DND-41 (cell line): ENCODE data around the gene TFDP2.

Experiments
- ATAC-seq: fragments of 200-7000 bp; cut with Tn5 transposase; 3 replicates; pipeline ENCODE4 v1.9.1; 2021; ENCODE audit warnings: low read depth; ENCODE audit not compliant: insufficient read depth
- DNase-seq: peaks from one replicate; pipeline ENCODE4 v3.0.0-alpha.2; 2020
- H2AFZ ChIP-seq: 2 replicates; pipeline ENCODE4 v1.6.0; 2012; ENCODE audit warnings: low read depth, low read length
- H3K27ac ChIP-seq: 2 replicates; pipeline ENCODE4 v1.5.1; 2012; ENCODE audit warnings: low read length, inconsistent platforms
- H3K27me3 ChIP-seq: fragments of 200-600 bp; sonication (generic); 2 replicates; pipeline ENCODE4 v1.6.0; 2012; ENCODE audit warnings: low read length, mild to moderate bottlenecking, inconsistent platforms; ENCODE audit not compliant: insufficient read depth, poor library complexity
- H3K36me3 ChIP-seq: 2 replicates; pipeline ENCODE4 v1.5.1; 2012; ENCODE audit warnings: low read length, inconsistent platforms; ENCODE audit not compliant: insufficient read depth
- H3K4me1 ChIP-seq: 2 replicates; pipeline ENCODE4 v1.5.1; 2012; ENCODE audit warnings: mild to moderate bottlenecking, low read length; ENCODE audit not compliant: insufficient read depth
- H3K4me2 ChIP-seq: 2 replicates; pipeline ENCODE4 v1.6.0; 2012; ENCODE audit warnings: mild to moderate bottlenecking, moderate library complexity, low read length, inconsistent platforms; ENCODE audit not compliant: insufficient read depth
- H3K4me3 ChIP-seq, 2 experiments: fragments of 200-600 bp in 1 of 2; shearing (Covaris generic) in 1 of 2; 2 replicates each; pipeline ENCODE4 v1.5.1; 2012 to 2016; ENCODE audit warnings: inconsistent platforms in 2 of 2, low read length in 2 of 2, mild to moderate bottlenecking in 2 of 2, low read depth in 1 of 2, moderate library complexity in 1 of 2
- H3K79me2 ChIP-seq: 2 replicates; pipeline ENCODE4 v1.6.0; 2012; ENCODE audit warnings: low read length, inconsistent platforms; ENCODE audit not compliant: insufficient read depth
- H3K9ac ChIP-seq: 2 replicates; pipeline ENCODE4 v1.6.0; 2012; ENCODE audit warnings: low read depth, mild to moderate bottlenecking, inconsistent platforms, low read length, moderate library complexity
- H3K9me3 ChIP-seq: 2 replicates; pipeline ENCODE4 v1.5.1; 2012; ENCODE audit warnings: low read length, moderate library complexity, mild to moderate bottlenecking, inconsistent platforms; ENCODE audit not compliant: insufficient read depth, severe bottlenecking
- H4K20me1 ChIP-seq: 2 replicates; pipeline ENCODE4 v1.6.0; 2012; ENCODE audit warnings: low read length; ENCODE audit not compliant: insufficient read depth
- EZH2 ChIP-seq: IDR thresholded peaks from 3 replicates; pipeline ENCODE4 v1.6.1; 2012; ENCODE audit warnings: borderline replicate concordance, low read depth, mild to moderate bottlenecking, moderate library complexity, low read length, inconsistent platforms; ENCODE audit not compliant: severe bottlenecking
- TF ChIP-seq, protein P1 (sequence below): IDR thresholded peaks from 2 replicates; pipeline ENCODE4 v1.5.1; 2012; ENCODE audit warnings: borderline replicate concordance, low read length, moderate library complexity, mild to moderate bottlenecking; ENCODE audit not compliant: poor library complexity, severe bottlenecking; ENCODE audit errors: extremely low read depth

Gene TFDP2

DNA sequence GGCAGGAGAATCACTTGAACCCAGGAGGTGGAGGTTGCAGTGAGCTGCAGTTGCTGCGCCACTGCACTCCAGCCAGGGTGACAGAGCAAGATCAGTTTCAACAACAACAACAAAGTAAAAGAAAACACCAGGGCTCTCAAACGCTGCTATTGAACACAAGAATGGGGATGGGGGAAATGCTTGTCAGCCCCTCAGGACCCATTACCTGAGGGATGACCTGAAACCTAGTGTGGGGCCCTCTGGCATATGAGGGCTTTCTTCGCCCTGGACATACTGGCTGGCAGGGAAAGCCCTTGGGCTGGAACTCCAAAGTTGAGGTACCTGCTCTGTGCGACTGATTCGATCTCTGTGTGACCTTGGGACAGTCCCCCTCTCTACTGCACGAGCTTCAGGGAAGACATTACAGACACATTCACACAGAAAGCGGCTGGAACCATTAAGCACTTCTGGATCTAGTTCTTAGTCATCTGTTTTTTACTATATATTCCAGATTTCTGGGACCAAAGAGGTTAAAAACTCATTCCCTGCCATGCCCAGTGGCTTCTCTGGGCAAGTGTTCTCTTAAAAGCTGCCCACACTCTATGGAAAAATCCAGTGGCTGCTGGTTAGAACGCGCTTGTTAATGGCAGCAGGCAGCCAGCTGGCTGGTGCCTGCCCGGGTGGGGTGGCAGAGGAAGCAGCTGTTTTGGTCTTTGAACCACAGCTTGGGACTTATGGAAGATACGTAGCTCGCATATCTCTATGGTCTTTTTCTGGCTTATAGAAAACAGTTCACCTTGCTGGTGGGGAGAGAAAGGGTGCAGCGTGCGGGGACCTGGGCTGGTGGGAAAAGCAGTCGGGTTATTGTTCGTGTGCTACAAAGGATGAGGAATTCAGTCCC, 215.7 kb downstream of the TFDP2 start:
- Histone ChIP-seq H3K27me3 (no peaks in the 10 kb centered on the region), H4K20me1 (no peaks in the 10 kb centered on the region), H3K4me1 (no peaks in the 10 kb centered on the region), H3K4me3 (no peak overlapping the region), H3K79me2 (no peaks in the 10 kb centered on the region), H2AFZ (no peak overlapping the region), H3K27ac (no peak overlapping the region), H3K9me3 (no peaks in the 10 kb centered on the region), H3K4me2 (no peak overlapping the region), H3K36me3 (peaks cover 16% of the 10 kb centered on the region), H3K9ac (no peak overlapping the region)
- DNase-seq (no peak), ATAC-seq (peak; percentile 60)
- TF ChIP-seq, protein P1, sequence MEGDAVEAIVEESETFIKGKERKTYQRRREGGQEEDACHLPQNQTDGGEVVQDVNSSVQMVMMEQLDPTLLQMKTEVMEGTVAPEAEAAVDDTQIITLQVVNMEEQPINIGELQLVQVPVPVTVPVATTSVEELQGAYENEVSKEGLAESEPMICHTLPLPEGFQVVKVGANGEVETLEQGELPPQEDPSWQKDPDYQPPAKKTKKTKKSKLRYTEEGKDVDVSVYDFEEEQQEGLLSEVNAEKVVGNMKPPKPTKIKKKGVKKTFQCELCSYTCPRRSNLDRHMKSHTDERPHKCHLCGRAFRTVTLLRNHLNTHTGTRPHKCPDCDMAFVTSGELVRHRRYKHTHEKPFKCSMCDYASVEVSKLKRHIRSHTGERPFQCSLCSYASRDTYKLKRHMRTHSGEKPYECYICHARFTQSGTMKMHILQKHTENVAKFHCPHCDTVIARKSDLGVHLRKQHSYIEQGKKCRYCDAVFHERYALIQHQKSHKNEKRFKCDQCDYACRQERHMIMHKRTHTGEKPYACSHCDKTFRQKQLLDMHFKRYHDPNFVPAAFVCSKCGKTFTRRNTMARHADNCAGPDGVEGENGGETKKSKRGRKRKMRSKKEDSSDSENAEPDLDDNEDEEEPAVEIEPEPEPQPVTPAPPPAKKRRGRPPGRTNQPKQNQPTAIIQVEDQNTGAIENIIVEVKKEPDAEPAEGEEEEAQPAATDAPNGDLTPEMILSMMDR = no peak
- no peak for TF ChIP-seq EZH2

DNA sequence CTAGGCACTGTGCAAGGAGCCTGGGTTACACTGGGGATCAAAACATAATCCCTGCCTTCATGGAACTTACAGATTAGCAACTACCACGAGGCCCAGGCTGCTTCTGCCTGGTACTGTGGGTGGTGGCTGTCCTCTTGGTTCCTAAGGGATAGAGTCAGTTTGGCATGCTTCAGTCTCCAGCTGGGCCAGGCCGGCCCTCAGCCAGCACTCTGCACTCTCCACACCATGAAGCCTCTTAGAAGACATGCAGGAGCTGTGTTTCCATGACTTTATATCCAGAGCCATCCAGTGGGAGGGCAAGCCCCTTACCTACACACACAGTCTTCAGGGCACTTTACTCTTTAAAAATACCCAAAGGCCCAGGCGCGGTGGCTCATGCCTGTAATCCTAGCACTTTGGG, 218.5 kb downstream of the TFDP2 start:
- no peaks in the 10 kb centered on the region for H4K20me1 ChIP-seq
- H3K36me3 ChIP-seq = peaks cover 36% of the 10 kb centered on the region
- TF ChIP-seq, protein P1 = no peak
- no peak for TF ChIP-seq EZH2
- no peak overlapping the region for H2AFZ ChIP-seq
- no peaks in the 10 kb centered on the region for H3K79me2 ChIP-seq
- no peak for ATAC-seq
- H3K4me1 ChIP-seq = no peaks in the 10 kb centered on the region
- no peak overlapping the region for H3K4me2 ChIP-seq
- peak; percentile 2 for DNase-seq
- no peak overlapping the region for H3K4me3 ChIP-seq
- no peak overlapping the region for H3K27ac ChIP-seq
- H3K27me3 ChIP-seq = no peaks in the 10 kb centered on the region
- H3K9me3 ChIP-seq = no peaks in the 10 kb centered on the region
- H3K9ac ChIP-seq = no peak overlapping the region

DNA sequence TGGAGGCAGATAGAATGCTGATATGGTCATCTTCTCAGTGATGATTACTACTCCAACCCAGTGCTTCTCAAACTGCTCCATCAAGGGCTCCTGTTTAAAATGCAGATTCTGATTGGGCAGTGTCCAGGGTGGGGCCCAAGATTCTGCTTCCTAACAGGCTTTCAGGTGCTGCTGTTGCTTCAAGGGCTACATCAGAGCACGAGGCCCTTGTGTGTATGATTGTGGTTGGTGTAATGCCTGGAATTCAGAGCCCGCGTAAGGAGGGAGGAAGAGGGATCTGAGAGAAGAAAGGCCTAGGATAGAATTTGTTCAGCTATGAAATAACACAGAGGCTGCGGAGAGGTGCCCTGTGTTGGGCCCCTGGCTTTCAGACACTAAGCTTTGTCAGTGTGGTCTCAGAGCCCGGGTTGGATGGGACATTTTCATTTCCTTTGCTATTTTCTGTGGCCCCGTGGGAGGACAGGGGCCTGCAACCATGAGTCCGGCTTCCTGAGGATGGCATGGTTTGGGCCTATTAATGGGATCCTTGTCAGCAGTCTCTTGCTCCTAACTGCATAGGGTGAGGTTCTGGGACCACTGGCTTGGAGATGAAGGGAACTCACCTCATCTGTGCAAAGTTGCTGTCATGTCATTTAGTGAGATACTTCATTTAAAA, 219.9 kb downstream of the TFDP2 start:
- no peak overlapping the region for H3K9ac ChIP-seq
- DNase-seq = peak; percentile 6
- H3K79me2 ChIP-seq = no peaks in the 10 kb centered on the region
- H3K27ac ChIP-seq = no peak overlapping the region; the same call in 1 of the 2 replicates
- no peaks in the 10 kb centered on the region for H4K20me1 ChIP-seq
- no peak overlapping the region for H3K4me3 ChIP-seq
- H3K9me3 ChIP-seq = no peaks in the 10 kb centered on the region
- H3K27me3 ChIP-seq = no peaks in the 10 kb centered on the region
- H3K4me1 ChIP-seq = no peaks in the 10 kb centered on the region
- ATAC-seq = no peak
- H2AFZ ChIP-seq = no peak overlapping the region
- no peak overlapping the region for H3K4me2 ChIP-seq
- no peak for TF ChIP-seq EZH2
- TF ChIP-seq, protein P1 = no peak
- H3K36me3 ChIP-seq = peaks cover 49% of the 10 kb centered on the region
